Activated B cell treated with CpG ODN at 0.5 μM for 24 hours (primary cell): ENCODE data around the gene BICRA. TPM values are rescaled to one million over a fixed set of nuclear protein-coding genes. Genes with fewer than 3 reads are reported as not detected.

ENCODE experiments used
- ATAC-seq: fragments of 200-7000 bp; cut with Tn5 transposase; one replicate; pipeline ENCODE4 v1.10.0; 2021; ENCODE audit warnings: low read depth, mild to moderate bottlenecking, moderate library complexity
- CTCF ChIA-PET: fragments of 350-600 bp; sonication (Branson Sonifier 250); formaldehyde crosslinking; loops from one replicate; lab custom pipeline; 2021; ENCODE audit warnings: antibody characterized with exemption; lab: Charles Lee
- POLR2A ChIA-PET: fragments of 350-600 bp; sonication (Branson Sonifier 250); formaldehyde crosslinking; loops from one replicate; lab custom pipeline; 2021; ENCODE audit warnings: antibody characterized with exemption; lab: Charles Lee
- DNase-seq: peaks from one replicate; pipeline ENCODE4 v3.0.0; 2022
- H3K27ac Mint-ChIP-seq: one replicate; pipeline ENCODE4 v1.8.0; 2020; ENCODE audit warnings: mixed read lengths
- H3K27me3 Mint-ChIP-seq: one replicate; pipeline ENCODE4 v1.8.0; 2021; ENCODE audit warnings: mixed read lengths
- H3K36me3 Mint-ChIP-seq: one replicate; pipeline ENCODE4 v1.8.0; 2021; ENCODE audit warnings: low read depth, mixed read lengths
- H3K4me1 Mint-ChIP-seq: one replicate; pipeline ENCODE4 v1.8.0; 2021; ENCODE audit warnings: mixed read lengths
- H3K4me3 Mint-ChIP-seq: one replicate; pipeline ENCODE4 v1.8.0; 2020; ENCODE audit warnings: mild to moderate bottlenecking, mixed read lengths
- H3K9me3 Mint-ChIP-seq: one replicate; pipeline ENCODE4 v1.8.0; 2020; ENCODE audit warnings: mixed read lengths
- intact Hi-C: fragments of 100-400 bp; cut with micrococcal nuclease; formaldehyde crosslinking; loops from one replicate; pipeline ENCODE4 v1.15.1; 2024
- total RNA-seq: library from RNA; stranded (reverse); gene quantifications from 2 replicates; pipeline ENCODE4 v1.2.3, GENCODE V29; 2022
- TF ChIP-seq, protein P1 (sequence below): fragments of 200-600 bp; IDR thresholded peaks from one replicate; pipeline ENCODE4 v1.8.0; 2022; ENCODE audit warnings: antibody characterized with exemption, mild to moderate bottlenecking

The BICRA gene
- total RNA-seq, 1 donor from 2014 or later, result 16.0 TPM

DNA sequence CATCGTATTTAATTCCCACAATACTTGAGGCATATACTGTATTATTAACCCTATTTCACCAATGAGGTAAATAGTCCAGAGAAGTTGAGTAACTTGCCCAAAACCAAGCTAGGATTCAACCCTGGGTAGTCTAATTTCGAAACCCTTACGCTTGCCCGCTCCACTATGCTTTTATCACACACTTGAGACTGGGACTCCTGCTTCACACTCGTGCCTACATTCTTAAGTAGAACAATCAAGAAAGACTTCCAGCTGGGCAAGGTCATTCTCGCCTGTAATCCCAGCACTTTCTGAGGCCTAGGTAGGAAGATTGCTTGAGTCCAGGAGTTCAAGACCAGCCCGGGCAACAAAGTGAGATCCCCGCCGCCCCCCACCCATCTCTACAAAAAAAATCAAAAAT lies 39.6 kb upstream of the BICRA start:
- Mint-ChIP-seq H3K27ac (no peak overlapping the region), H3K4me1 (peaks cover 3% of the 10 kb centered on the region), H3K9me3 (no peaks in the 10 kb centered on the region), H3K27me3 (peaks cover 41% of the 10 kb centered on the region), H3K36me3 (no peaks in the 10 kb centered on the region), H3K4me3 (no peak overlapping the region)
- ChIA-PET CTCF (no interaction called here), POLR2A (no interaction called here)
- TF ChIP-seq, protein P1, sequence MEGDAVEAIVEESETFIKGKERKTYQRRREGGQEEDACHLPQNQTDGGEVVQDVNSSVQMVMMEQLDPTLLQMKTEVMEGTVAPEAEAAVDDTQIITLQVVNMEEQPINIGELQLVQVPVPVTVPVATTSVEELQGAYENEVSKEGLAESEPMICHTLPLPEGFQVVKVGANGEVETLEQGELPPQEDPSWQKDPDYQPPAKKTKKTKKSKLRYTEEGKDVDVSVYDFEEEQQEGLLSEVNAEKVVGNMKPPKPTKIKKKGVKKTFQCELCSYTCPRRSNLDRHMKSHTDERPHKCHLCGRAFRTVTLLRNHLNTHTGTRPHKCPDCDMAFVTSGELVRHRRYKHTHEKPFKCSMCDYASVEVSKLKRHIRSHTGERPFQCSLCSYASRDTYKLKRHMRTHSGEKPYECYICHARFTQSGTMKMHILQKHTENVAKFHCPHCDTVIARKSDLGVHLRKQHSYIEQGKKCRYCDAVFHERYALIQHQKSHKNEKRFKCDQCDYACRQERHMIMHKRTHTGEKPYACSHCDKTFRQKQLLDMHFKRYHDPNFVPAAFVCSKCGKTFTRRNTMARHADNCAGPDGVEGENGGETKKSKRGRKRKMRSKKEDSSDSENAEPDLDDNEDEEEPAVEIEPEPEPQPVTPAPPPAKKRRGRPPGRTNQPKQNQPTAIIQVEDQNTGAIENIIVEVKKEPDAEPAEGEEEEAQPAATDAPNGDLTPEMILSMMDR, result no peak
- ATAC-seq (no peak), DNase-seq (no peak)
- intact Hi-C loops, result no loop called here

DNA sequence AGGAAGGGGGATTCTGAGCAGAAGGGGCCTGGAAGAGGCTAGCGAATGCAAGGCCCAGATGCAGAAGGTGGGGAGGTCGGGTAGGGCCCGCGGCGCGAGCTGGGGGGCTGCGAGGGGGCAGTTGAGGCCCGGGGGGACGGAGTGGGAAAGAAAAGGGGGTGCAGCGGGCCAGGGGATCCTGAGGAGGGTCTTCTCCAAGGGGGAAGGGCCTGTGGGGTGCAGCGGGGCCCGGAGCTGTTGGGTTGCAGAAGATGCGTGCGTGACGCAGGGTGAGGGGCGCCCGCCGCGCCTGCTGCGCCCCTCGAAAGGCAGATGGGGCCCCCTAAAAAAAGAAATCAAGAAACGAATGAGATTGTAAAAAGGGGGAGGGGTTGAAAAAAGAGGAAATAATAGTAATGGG lies 36.3 kb upstream of the BICRA start:
- ATAC-seq (no peak), DNase-seq (no peak)
- H3K27me3 Mint-ChIP-seq, result peaks cover 36% of the 10 kb centered on the region
- ChIA-PET POLR2A (interaction anchor here (0.6 kb wide), 1 partner anchor 53 kb away, joined by 4 read pairs; no protein-coding TSS in a partner anchor), CTCF (no interaction called here)
- TF ChIP-seq, protein P1, result no peak
- no peak overlapping the region for H3K27ac Mint-ChIP-seq
- intact Hi-C loops, result no loop called here
- no peaks in the 10 kb centered on the region for H3K9me3 Mint-ChIP-seq
- H3K36me3 Mint-ChIP-seq, result no peaks in the 10 kb centered on the region
- peaks cover 10% of the 10 kb centered on the region for H3K4me1 Mint-ChIP-seq
- no peak overlapping the region for H3K4me3 Mint-ChIP-seq

DNA sequence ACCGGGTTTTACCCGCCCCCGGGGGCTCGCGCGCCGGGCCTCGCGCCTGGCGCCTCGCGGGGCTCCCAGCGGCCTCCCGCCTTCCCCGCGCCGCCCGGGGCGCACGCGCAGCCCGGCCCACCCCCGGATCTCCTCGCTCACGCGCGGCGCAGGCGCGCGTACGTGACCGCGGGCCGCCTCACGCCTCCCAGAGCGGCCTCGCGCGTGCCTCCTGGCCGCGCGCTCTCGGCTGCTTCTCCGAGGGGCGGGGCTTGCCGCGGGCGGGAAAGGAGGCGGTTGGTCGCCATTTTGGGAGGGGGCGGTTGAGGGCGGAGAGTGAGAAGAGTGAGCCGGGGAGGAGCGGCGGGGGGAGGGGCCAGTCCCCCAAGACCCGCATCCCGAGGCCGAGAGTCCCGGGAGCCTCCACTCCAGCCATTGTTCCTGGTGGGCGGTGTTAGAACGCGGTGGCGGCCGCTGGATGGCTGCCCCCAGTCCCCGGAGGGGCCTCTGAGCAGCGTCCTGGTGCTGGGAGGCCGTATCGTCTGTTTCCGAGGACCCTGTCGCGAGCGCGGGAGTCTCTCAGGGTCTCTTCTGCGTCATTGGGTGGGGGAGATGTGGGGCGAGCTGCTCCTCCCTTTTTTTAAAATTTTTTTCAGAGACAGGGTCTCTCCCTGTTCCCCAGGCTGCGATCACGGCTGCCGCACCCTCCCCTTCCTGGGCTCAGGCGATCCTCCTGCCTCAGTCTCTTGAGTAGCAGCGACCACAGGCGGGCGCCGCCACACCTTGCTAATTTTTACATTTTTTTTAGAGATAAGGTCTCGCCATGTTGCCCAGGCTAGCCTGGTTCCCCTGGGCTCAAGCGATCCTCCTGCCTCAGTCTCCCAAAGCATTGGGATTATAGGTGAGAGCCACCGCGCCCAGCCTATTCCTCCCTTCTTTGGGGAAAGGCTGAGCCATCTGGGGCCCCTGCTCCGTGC lies 35.6 kb upstream of the BICRA start, which contains the start of gene ZNF541:
TSS of gene ZNF541 (minus strand) at position 78 of the 956 bp plus-strand sequence. CDS start 17,292 bp downstream, outside the sequence.
- TF ChIP-seq, protein P1, result no peak
- Mint-ChIP-seq H3K27ac (no peak within 1 kb of the TSS), H3K27me3 (peaks cover 34% of the 10 kb centered on the region), H3K4me3 (peak within 1 kb of the TSS; percentile 59), H3K36me3 (no peaks in the 10 kb centered on the region), H3K9me3 (no peaks in the 10 kb centered on the region), H3K4me1 (peaks cover 18% of the 10 kb centered on the region)
- intact Hi-C loops, result no loop called here
- ChIA-PET CTCF (no interaction called here), POLR2A (no interaction called here)
- DNase-seq (peak; percentile 30), ATAC-seq (peak; percentile 61)

DNA sequence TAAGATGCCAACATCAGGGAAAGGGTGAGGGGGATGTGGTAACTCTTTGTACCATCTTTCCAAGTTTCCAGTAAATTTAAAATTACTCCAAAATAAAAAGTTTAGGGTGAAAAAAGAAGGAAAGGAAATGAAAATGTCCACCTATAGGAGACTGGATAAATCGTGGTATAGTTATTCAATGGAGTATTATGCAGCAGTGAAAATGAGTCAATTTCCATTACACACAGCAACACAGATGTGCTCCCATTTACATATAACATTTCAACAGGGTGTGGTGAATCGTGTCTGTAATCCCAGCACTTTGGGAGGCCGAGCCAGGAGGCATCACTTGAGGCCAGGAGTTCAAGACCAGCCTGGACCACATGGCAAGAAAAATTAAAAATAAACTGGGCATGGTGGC lies 28.5 kb upstream of the BICRA start:
- ATAC-seq (no peak), DNase-seq (no peak)
- H3K27me3 Mint-ChIP-seq, result peaks cover 36% of the 10 kb centered on the region
- H3K4me1 Mint-ChIP-seq, result peaks cover 20% of the 10 kb centered on the region
- intact Hi-C loops, result no loop called here
- H3K4me3 Mint-ChIP-seq, result no peak overlapping the region
- ChIA-PET CTCF (no interaction called here), POLR2A (no interaction called here)
- TF ChIP-seq, protein P1, result no peak
- H3K27ac Mint-ChIP-seq, result no peak overlapping the region
- no peaks in the 10 kb centered on the region for H3K36me3 Mint-ChIP-seq
- no peaks in the 10 kb centered on the region for H3K9me3 Mint-ChIP-seq

DNA sequence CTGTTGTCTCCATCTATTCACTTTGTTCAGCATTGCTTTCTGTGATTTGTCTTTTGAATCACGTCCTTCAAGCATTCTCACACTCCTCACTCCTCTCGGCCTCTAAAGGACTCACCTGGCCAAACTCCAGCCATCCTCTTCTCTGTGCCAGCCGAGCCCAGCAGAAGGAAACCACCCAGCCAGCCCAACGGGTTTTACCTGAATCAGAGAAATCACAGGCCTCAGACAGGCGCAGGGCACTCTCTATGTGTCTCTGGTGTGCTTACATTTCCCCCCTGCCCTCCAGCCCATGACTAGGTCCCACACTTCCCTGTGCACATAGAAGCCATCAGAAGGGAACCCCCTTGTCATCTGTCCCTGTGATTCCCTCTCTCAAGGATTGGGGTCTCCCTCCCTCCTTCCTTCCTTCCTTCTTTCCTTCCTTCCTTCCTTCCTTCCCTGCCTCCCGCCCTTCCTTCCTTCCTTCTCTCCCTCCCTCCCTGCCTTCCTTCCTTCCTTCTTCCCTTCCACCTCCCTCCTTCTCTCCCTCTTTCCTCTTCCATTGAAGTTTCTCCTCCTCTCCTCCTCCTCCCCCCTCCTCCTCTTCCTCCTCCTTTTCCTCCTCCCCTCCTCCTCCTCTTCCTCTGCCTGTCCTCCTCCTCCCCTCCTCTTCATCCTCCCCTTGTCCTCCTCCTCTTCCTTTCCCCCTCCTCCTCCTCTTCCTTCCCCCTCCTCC lies 27.2 kb upstream of the BICRA start:
- intact Hi-C loops, result no loop called here
- CTCF ChIA-PET, result no interaction called here
- no peak overlapping the region for H3K27ac Mint-ChIP-seq
- POLR2A ChIA-PET, result no interaction called here
- H3K4me1 Mint-ChIP-seq, result peaks cover 20% of the 10 kb centered on the region
- DNase-seq, result no peak
- H3K9me3 Mint-ChIP-seq, result peaks cover 2% of the 10 kb centered on the region
- no peak for ATAC-seq
- H3K4me3 Mint-ChIP-seq, result no peak overlapping the region
- TF ChIP-seq, protein P1, result no peak
- H3K36me3 Mint-ChIP-seq, result no peaks in the 10 kb centered on the region
- H3K27me3 Mint-ChIP-seq, result peaks cover 38% of the 10 kb centered on the region
